Measurements from ENCODE around the gene KIF1A. TPM values are rescaled to one million over a fixed set of nuclear protein-coding genes. Genes with fewer than 3 reads are reported as not detected.

Gene KIF1A
- total and polyA plus RNA-seq, 2 of the 13 experiments (the other 11 are each of a cell fraction or from before 2014, with no cell fraction given): 0.01 TPM; not detected in 1

GRCh38 chr2:240868286-240869108, 48.5 kb upstream of the KIF1A start, which contains the start of gene AGXT (continued):
- TF ChIP-seq ZNF343 (CRISPR knock-in tag; IDR thresholded peaks at IDR 0.05): peak; percentile 68; the same call in 1 of the 2 replicates
- no peak for TF ChIP-seq CENPT (CRISPR knock-in tag; IDR thresholded peaks at IDR 0.05; ENCODE audit: low read depth)
- peak; percentile 96 for TF ChIP-seq TARDBP (CRISPR knock-in tag; IDR thresholded peaks at IDR 0.05)
- 0 out of 4 replicates have a peak, but pooled peaks of 1 of the 2 experiments have one; percentile 14 for TF ChIP-seq REST (IDR thresholded peaks at IDR 0.05; ENCODE audit: borderline replicate concordance in 1 of 2, low read depth in 1 of 2, low read length in 2 of 2)
- TF ChIP-seq RFX1 (IDR thresholded peaks at IDR 0.05): no peak
- TF ChIP-seq ZNF30 (CRISPR knock-in tag; IDR thresholded peaks at IDR 0.05): no peak
- TF ChIP-seq JUND (CRISPR knock-in tag; IDR thresholded peaks at IDR 0.05): peak; percentile 41
- no peak for TF ChIP-seq ZNF597 (CRISPR knock-in tag; IDR thresholded peaks at IDR 0.05)
- TF ChIP-seq PATZ1 (CRISPR knock-in tag; IDR thresholded peaks at IDR 0.05): peak; percentile 86
- TF ChIP-seq KDM5B (CRISPR knock-in tag; IDR thresholded peaks at IDR 0.05; ENCODE audit: borderline replicate concordance): peak; percentile 92; the same call in 1 of the 2 replicates
- TF ChIP-seq ELK4 (CRISPR knock-in tag; IDR thresholded peaks at IDR 0.05; ENCODE audit: borderline replicate concordance): no peak
- TF ChIP-seq MLXIP (CRISPR knock-in tag; IDR thresholded peaks at IDR 0.05; ENCODE audit: borderline replicate concordance): no peak
- TF ChIP-seq NFYC (CRISPR knock-in tag; IDR thresholded peaks at IDR 0.05): no peak
- TF ChIP-seq POLR2AphosphoS5 (IDR thresholded peaks at IDR 0.05; ENCODE audit: low read depth, low read length): peak; percentile 59
- no peak for TF ChIP-seq SKI (IDR thresholded peaks at IDR 0.05; ENCODE audit: partially characterized antibody)
- TF ChIP-seq ZNF317 (CRISPR knock-in tag; IDR thresholded peaks at IDR 0.05): peak; percentile 83; the same call in 1 of the 2 replicates
